Loucy (cell line): Measurements from ENCODE around the gene IL36RN.

ENCODE experiments used
- H2AFZ ChIP-seq: fragments of 200-600 bp; sonication (generic); 2 replicates; pipeline ENCODE4 v1.6.0; 2016; ENCODE audit warnings: antibody characterized with exemption, mild to moderate bottlenecking, low read length, moderate library complexity
- H3F3A ChIP-seq: fragments of 200-600 bp; 2 replicates; pipeline ENCODE4 v1.6.0; 2016; ENCODE audit warnings: antibody characterized with exemption, low read depth, mild to moderate bottlenecking
- H3K27me3 ChIP-seq: fragments of 200-600 bp; sonication (generic); 2 replicates; pipeline ENCODE4 v1.6.1; 2014; ENCODE audit warnings: low read length, mild to moderate bottlenecking; ENCODE audit not compliant: insufficient read depth, poor library complexity, severe bottlenecking
- H3K36me3 ChIP-seq: fragments of 200-600 bp; sonication (generic); 2 replicates; pipeline ENCODE4 v1.6.1; 2016; ENCODE audit warnings: low read length; ENCODE audit not compliant: insufficient read depth
- H3K4me1 ChIP-seq: fragments of 200-600 bp; sonication (generic); 2 replicates; pipeline ENCODE4 v1.5.1; 2014; ENCODE audit warnings: low read length, mild to moderate bottlenecking; ENCODE audit not compliant: insufficient read depth, poor library complexity, severe bottlenecking
- H3K4me2 ChIP-seq: fragments of 200-600 bp; sonication (generic); 2 replicates; pipeline ENCODE4 v1.6.0; 2014; ENCODE audit warnings: antibody characterized with exemption, low read length, low read depth, mild to moderate bottlenecking; ENCODE audit not compliant: poor library complexity, severe bottlenecking
- H3K4me3 ChIP-seq: fragments of 200-600 bp; sonication (generic); 2 replicates; pipeline ENCODE4 v1.5.1; 2014; ENCODE audit warnings: low read length, mild to moderate bottlenecking, mixed read lengths; ENCODE audit not compliant: poor library complexity, severe bottlenecking
- H3K79me2 ChIP-seq: fragments of 200-600 bp; sonication (generic); 2 replicates; pipeline ENCODE4 v1.6.1; 2014; ENCODE audit warnings: low read length; ENCODE audit not compliant: insufficient read depth
- H3K9ac ChIP-seq: fragments of 200-600 bp; sonication (generic); 2 replicates; pipeline ENCODE4 v1.6.0; 2014; ENCODE audit warnings: mild to moderate bottlenecking, low read depth, low read length, moderate library complexity; ENCODE audit not compliant: poor library complexity, severe bottlenecking
- H3K9me2 ChIP-seq: fragments of 200-600 bp; sonication (generic); replicated peaks from 2 replicates; pipeline ENCODE4 v1.6.1; 2016; ENCODE audit warnings: low read depth, low read length, mixed read lengths
- H3K9me3 ChIP-seq: fragments of 200-600 bp; sonication (generic); 2 replicates; pipeline ENCODE4 v1.6.1; 2014; ENCODE audit warnings: mild to moderate bottlenecking, antibody characterized with exemption, low read length, low read depth; ENCODE audit not compliant: insufficient read depth
- H4K20me1 ChIP-seq: fragments of 200-600 bp; sonication (generic); 2 replicates; pipeline ENCODE4 v1.6.0; 2014; ENCODE audit warnings: antibody characterized with exemption, low read length, mild to moderate bottlenecking; ENCODE audit not compliant: insufficient read depth, poor library complexity, severe bottlenecking
- CTCF ChIP-seq: fragments of 200-600 bp; sonication (generic); conservative IDR thresholded peaks from 2 replicates; pipeline ENCODE4 v1.5.1; 2014; ENCODE audit warnings: mild to moderate bottlenecking, antibody characterized with exemption, low read length
- EZH2phosphoT487 ChIP-seq: fragments of 200-600 bp; IDR thresholded peaks from 2 replicates; pipeline ENCODE4 v1.6.1; 2018; ENCODE audit warnings: antibody characterized with exemption, mild to moderate bottlenecking, moderate library complexity, borderline replicate concordance

IL36RN gene

GRCh38 chr2:113039158-113039557 is 19.8 kb upstream of the IL36RN start:
- H3K4me3 ChIP-seq, result no peak overlapping the region
- H3K27me3 ChIP-seq, result no peaks in the 10 kb centered on the region
- no peak overlapping the region for H2AFZ ChIP-seq
- no peak overlapping the region for H3K9ac ChIP-seq
- no peaks in the 10 kb centered on the region for H3K36me3 ChIP-seq
- no peaks in the 10 kb centered on the region for H3K79me2 ChIP-seq
- no peak overlapping the region for H3K4me2 ChIP-seq
- H3K4me1 ChIP-seq, result no peaks in the 10 kb centered on the region
- H4K20me1 ChIP-seq, result no peaks in the 10 kb centered on the region
- TF ChIP-seq CTCF, result no peak
- no peak for TF ChIP-seq EZH2phosphoT487
- H3K9me2 ChIP-seq, result no peaks in the 10 kb centered on the region
- H3K9me3 ChIP-seq, result no peaks in the 10 kb centered on the region
- H3F3A ChIP-seq, result no peaks in the 10 kb centered on the region

- TF ChIP-seq EZH2phosphoT487, result no peak
- no peak for TF ChIP-seq CTCF
- Histone ChIP-seq H3K9me2 (no peaks in the 10 kb centered on the region), H3K4me2 (no peak overlapping the region), H3K9me3 (no peaks in the 10 kb centered on the region), H3K9ac (no peak overlapping the region), H3K36me3 (no peaks in the 10 kb centered on the region), H2AFZ (no peak overlapping the region), H3K79me2 (no peaks in the 10 kb centered on the region), H4K20me1 (no peaks in the 10 kb centered on the region), H3F3A (no peaks in the 10 kb centered on the region), H3K27me3 (no peaks in the 10 kb centered on the region), H3K4me1 (no peaks in the 10 kb centered on the region), H3K4me3 (no peak overlapping the region)
These were observed 19.3 kb upstream of the IL36RN start for GRCh38 chr2:113039719-113040118.

- no peaks in the 10 kb centered on the region for H3K4me1 ChIP-seq
- no peak overlapping the region for H3K9ac ChIP-seq
- H4K20me1 ChIP-seq, result no peaks in the 10 kb centered on the region
- no peak overlapping the region for H3K4me3 ChIP-seq
- no peaks in the 10 kb centered on the region for H3K9me3 ChIP-seq
- no peaks in the 10 kb centered on the region for H3F3A ChIP-seq
- H2AFZ ChIP-seq, result no peak overlapping the region
- H3K27me3 ChIP-seq, result no peaks in the 10 kb centered on the region
- TF ChIP-seq CTCF (peak; percentile 37), EZH2phosphoT487 (no peak)
- no peaks in the 10 kb centered on the region for H3K79me2 ChIP-seq
- H3K4me2 ChIP-seq, result no peak overlapping the region
- no peaks in the 10 kb centered on the region for H3K36me3 ChIP-seq
- H3K9me2 ChIP-seq, result no peaks in the 10 kb centered on the region
These were observed 17.1 kb upstream of the IL36RN start for GRCh38 chr2:113041871-113042270.
